SK-N-MC (cell line): ENCODE data around the gene TBC1D14.

Experiments used
- EZH2 ChIP-seq: fragments of 200-600 bp; sonication (generic); IDR thresholded peaks from one replicate; pipeline ENCODE4 v1.6.1; 2017; ENCODE audit warnings: antibody characterized with exemption
- FOXP2 ChIP-seq: optimal IDR thresholded peaks from 2 replicates; pipeline ENCODE3; 2011; ENCODE audit warnings: mild to moderate bottlenecking, moderate library complexity; ENCODE audit not compliant: insufficient read depth; ENCODE audit errors: extremely low read length, control extremely low read depth
- POLR2AphosphoS5 ChIP-seq: IDR thresholded peaks from 2 replicates; pipeline ENCODE4 v1.6.1; 2012; ENCODE audit warnings: mild to moderate bottlenecking, low read depth, low read length, borderline replicate concordance

DNA sequence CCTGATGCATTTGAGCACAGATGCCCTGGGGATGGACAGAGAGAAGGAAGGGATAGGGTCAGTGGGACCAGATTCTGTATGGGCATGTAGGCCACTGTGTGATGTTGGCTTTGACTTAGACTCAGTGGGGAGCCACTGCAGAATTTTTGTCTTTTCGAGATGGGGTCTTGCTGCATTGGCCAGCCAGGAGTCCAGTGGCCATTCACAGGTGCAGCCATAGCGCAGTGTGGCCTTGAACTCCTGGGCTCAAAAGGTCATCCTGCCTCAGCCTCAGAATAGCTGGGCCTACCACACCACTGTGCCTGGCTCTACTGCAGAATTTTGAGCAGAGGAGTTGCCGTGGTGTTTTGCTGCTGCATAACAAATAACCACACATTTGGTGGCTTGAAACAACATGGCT, 22.8 kb downstream of the TBC1D14 start:
- TF ChIP-seq EZH2 (no peak), POLR2AphosphoS5 (no peak), FOXP2 (no peak)
